Measurements from ENCODE around the gene CNTN4. TPM values are rescaled to one million over a fixed set of nuclear protein-coding genes. Genes with fewer than 3 reads are reported as not detected.

Gene CNTN4
- 1 to 10 TPM in 2 of 4 donors, under 1 TPM in 2; 0.32 to 3.2 (median 1.1) TPM for total RNA-seq
- polyA plus RNA-seq: under 1 TPM; 0.17 to 0.68 (median 0.29) TPM
- long read RNA-seq, donor 1, full-length matches to known transcripts: 1 of 2 reads
- long read RNA-seq, donor 1, partial matches to known transcripts: 0 of 2 reads
- long read RNA-seq, donor 1, other reads (novel, unspliced or antisense): 1 of 2 reads
- long read RNA-seq, donor 2: 0 reads

GRCh38 chr3:2098398-2099027 is at the start of gene CNTN4:
Gene CNTN4 (plus strand): TSS chr3:2098866.
- no peak within 1 kb of the TSS for H3K27ac ChIP-seq
- intact Hi-C loops (cut with DNase I): no loop called here
- H3K36me3 ChIP-seq (ENCODE audit: insufficient read depth in 1 of 2, low read depth in 1 of 2): no peaks in the 10 kb centered on the region
- no peaks in the 10 kb centered on the region for H3K9me3 ChIP-seq
- peak within 1 kb of the TSS; percentile 54 for H3K4me3 ChIP-seq
- H3K27me3 ChIP-seq (ENCODE audit: insufficient read depth in 3 of 3, low read length in 2 of 3): peaks cover 8 to 48% (median 12%) of the 10 kb centered on the region in 3 donors
- H3K4me1 ChIP-seq: no peaks in the 10 kb centered on the region
- ATAC-seq: peak in 3 of 4 donors; percentile 13 to 40 (median 33)
- 0 to 1% (median 0%) methylated on average over 59 to 86 of the region's 86 CpGs for WGBS, 3 donors
- peak; percentile 59 to 71 for DNase-seq
- TF ChIP-seq, protein P1, sequence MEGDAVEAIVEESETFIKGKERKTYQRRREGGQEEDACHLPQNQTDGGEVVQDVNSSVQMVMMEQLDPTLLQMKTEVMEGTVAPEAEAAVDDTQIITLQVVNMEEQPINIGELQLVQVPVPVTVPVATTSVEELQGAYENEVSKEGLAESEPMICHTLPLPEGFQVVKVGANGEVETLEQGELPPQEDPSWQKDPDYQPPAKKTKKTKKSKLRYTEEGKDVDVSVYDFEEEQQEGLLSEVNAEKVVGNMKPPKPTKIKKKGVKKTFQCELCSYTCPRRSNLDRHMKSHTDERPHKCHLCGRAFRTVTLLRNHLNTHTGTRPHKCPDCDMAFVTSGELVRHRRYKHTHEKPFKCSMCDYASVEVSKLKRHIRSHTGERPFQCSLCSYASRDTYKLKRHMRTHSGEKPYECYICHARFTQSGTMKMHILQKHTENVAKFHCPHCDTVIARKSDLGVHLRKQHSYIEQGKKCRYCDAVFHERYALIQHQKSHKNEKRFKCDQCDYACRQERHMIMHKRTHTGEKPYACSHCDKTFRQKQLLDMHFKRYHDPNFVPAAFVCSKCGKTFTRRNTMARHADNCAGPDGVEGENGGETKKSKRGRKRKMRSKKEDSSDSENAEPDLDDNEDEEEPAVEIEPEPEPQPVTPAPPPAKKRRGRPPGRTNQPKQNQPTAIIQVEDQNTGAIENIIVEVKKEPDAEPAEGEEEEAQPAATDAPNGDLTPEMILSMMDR (IDR thresholded peaks at IDR 0.05): no peak

GRCh38 chr3:2061360-2061759 is 37.3 kb upstream of the CNTN4 start:
- WGBS, 3 donors: 88 to 92% (median 91%) methylated on average over 4 of the region's 4 CpGs
- Histone ChIP-seq H3K27me3 (ENCODE audit: insufficient read depth in 3 of 3, low read length in 2 of 3) (no peaks in the 10 kb centered on the region), H3K9me3 (no peaks in the 10 kb centered on the region), H3K4me3 (no peak overlapping the region), H3K36me3 (ENCODE audit: insufficient read depth in 1 of 2, low read depth in 1 of 2) (no peaks in the 10 kb centered on the region), H3K27ac (no peak overlapping the region), H3K4me1 (no peaks in the 10 kb centered on the region)
- ATAC-seq: no peak
- TF ChIP-seq, protein P1 (IDR thresholded peaks at IDR 0.05): no peak
- intact Hi-C loops (cut with DNase I): no loop called here
- no peak for DNase-seq

GRCh38 chr3:2071531-2071930 is 27.1 kb upstream of the CNTN4 start:
- ATAC-seq: no peak
- intact Hi-C loops (cut with DNase I): no loop called here
- no peaks in the 10 kb centered on the region for H3K36me3 ChIP-seq (ENCODE audit: insufficient read depth in 1 of 2, low read depth in 1 of 2)
- H3K27ac ChIP-seq: no peak overlapping the region
- no peaks in the 10 kb centered on the region for H3K9me3 ChIP-seq
- no peaks in the 10 kb centered on the region for H3K27me3 ChIP-seq (ENCODE audit: insufficient read depth in 3 of 3, low read length in 2 of 3)
- 77 to 86% (median 80%) methylated on average over 2 of the region's 2 CpGs for WGBS, 3 donors
- no peak overlapping the region for H3K4me3 ChIP-seq
- TF ChIP-seq, protein P1 (IDR thresholded peaks at IDR 0.05): no peak
- no peak for DNase-seq
- no peaks in the 10 kb centered on the region for H3K4me1 ChIP-seq

- Histone ChIP-seq H3K27ac (no peak overlapping the region), H3K4me3 (no peak overlapping the region), H3K9me3 (no peaks in the 10 kb centered on the region), H3K36me3 (ENCODE audit: insufficient read depth in 1 of 2, low read depth in 1 of 2) (no peaks in the 10 kb centered on the region), H3K27me3 (ENCODE audit: insufficient read depth in 3 of 3, low read length in 2 of 3) (no peaks in the 10 kb centered on the region), H3K4me1 (no peaks in the 10 kb centered on the region)
- TF ChIP-seq, protein P1 (IDR thresholded peaks at IDR 0.05): no peak
- ATAC-seq: no peak
- 52 to 65% (median 60%) methylated on average over 3 of the region's 3 CpGs for WGBS, 3 donors
- no peak for DNase-seq
- intact Hi-C loops (cut with DNase I): no loop called here
Measured at GRCh38 chr3:2078821-2079220, 19.8 kb upstream of the CNTN4 start.

Data from psoas muscle (tissue), 8 donors.